Large intestine (tissue), 3 donors: ENCODE data around the gene CCDC187. TPM values are rescaled to one million over a fixed set of nuclear protein-coding genes. Genes with fewer than 3 reads are reported as not detected.

ENCODE experiments used
- DNase-seq, 2 donors: peaks; one replicate each; pipeline versions ENCODE4 v3.0.0 to v3.0.0-alpha.2; 2013
- H3K27ac ChIP-seq: one replicate; pipeline ENCODE4 v1.5.1; 2013; ENCODE audit warnings: low read length
- H3K27me3 ChIP-seq: 2 replicates; pipeline ENCODE4 v1.6.1; 2013; ENCODE audit warnings: low read length; ENCODE audit not compliant: control insufficient read depth, insufficient read depth
- H3K36me3 ChIP-seq: 2 replicates; pipeline ENCODE4 v1.6.1; 2013; ENCODE audit warnings: low read length; ENCODE audit not compliant: control insufficient read depth, insufficient read depth
- H3K4me1 ChIP-seq: one replicate; pipeline ENCODE4 v1.6.1; 2013; ENCODE audit warnings: low read length; ENCODE audit not compliant: control insufficient read depth, insufficient read depth
- H3K4me3 ChIP-seq: one replicate; pipeline ENCODE4 v1.5.1; 2013; ENCODE audit warnings: low read length
- H3K9me3 ChIP-seq: one replicate; pipeline ENCODE4 v1.6.1; 2013; ENCODE audit warnings: mild to moderate bottlenecking, low read depth, low read length, moderate library complexity; ENCODE audit not compliant: control insufficient read depth
- WGBS: methylation state at CpG from one replicate; pipeline ENCODE4 v1.1.5; 2013; ENCODE audit warnings: low lambda C conversion rate; ENCODE audit not compliant: insufficient coverage; 5-methylcytosine and 5-hydroxymethylcytosine counted together
- polyA plus RNA-seq: library from polyadenylated mRNA; unstranded; fragments of 120-200 nt; gene quantifications from one replicate; pipeline ENCODE4 v1.2.1, GENCODE V29; 2013

The CCDC187 gene
- polyA plus RNA-seq, 1 donor: 2.0 TPM

- Histone ChIP-seq H3K36me3 (no peaks in the 10 kb centered on the region), H3K9me3 (no peaks in the 10 kb centered on the region), H3K4me1 (peaks cover 4% of the 10 kb centered on the region), H3K27me3 (peaks cover 9% of the 10 kb centered on the region), H3K4me3 (no peak overlapping the region), H3K27ac (no peak overlapping the region)
- WGBS: no CpG with 5 or more reads among the region's 39 CpGs
- DNase-seq: no peak
Observed at GRCh38 chr9:136281421-136282271, 22.2 kb downstream of the CCDC187 start.

DNA sequence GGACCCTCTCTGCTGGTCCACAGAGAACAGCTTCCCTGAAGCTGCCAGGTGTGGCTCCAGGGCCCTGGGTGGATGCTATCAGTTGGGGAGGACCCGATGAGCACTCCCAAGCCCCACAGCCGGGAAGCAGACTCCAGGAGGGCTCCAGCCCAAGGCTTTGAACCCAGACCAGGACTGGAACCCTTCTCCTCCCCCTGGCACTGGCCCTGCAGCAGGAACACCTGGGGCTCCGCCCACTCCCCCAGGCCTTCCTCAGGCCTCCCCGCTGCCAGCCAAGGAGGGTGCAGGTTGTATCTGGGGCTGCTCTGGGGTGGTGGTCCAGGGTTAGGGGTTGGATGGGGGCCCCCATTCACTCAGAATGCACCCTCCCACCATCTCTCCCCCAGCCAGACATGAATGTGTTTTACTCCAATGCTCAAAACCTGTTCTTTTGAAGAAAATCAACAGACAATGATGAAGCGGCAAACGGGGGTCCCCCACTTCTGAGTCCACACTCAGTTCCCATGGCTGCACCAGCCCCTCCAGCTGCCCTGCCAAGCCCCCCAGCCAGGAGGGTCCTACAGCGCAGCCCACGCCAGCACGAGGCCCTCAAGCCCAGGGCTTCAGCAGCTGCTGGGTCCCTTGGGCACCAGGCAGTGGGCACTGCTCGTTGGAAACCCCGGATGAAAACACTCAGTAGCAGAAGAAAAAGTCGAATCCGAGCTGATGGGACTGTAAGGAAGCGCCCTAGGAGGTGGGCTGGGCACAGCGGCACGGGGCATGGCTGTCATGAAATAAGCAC lies 23.2 kb downstream of the CCDC187 start:
- Histone ChIP-seq H3K4me3 (no peak overlapping the region), H3K9me3 (no peaks in the 10 kb centered on the region), H3K4me1 (peaks cover 4% of the 10 kb centered on the region), H3K27ac (no peak overlapping the region), H3K27me3 (peaks cover 6% of the 10 kb centered on the region), H3K36me3 (no peaks in the 10 kb centered on the region)
- no peak for DNase-seq
- WGBS: no CpG with 5 or more reads among the region's 16 CpGs

- Histone ChIP-seq H3K27me3 (peaks cover 6% of the 10 kb centered on the region), H3K4me3 (no peak overlapping the region)
- no CpG with 5 or more reads among the region's 6 CpGs for WGBS
Observed at GRCh38 chr9:136279471-136279870, 24.4 kb downstream of the CCDC187 start.

DNA sequence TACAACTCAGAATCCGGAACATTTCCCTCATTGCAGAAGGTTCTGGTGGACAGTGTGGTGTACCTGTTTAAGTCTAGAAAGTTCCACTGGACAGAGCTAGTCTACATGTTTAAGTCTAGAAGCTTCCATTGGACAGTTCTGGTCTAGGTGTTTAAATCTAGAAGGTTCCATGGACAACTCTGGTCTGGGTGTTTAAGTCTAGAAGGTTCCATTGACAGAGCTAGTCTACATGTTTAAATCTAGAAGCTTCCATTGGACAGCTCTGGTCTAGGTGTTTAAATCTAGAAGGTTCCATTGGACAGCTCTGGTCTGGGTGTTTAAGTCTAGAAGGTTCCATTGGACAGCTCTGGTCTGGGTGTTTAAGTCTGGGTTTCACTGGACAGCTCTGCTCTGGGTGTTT lies 25.0 kb downstream of the CCDC187 start:
- no peaks in the 10 kb centered on the region for H3K9me3 ChIP-seq
- no peak for DNase-seq
- H3K4me1 ChIP-seq: peaks cover 4% of the 10 kb centered on the region
- no peak overlapping the region for H3K27ac ChIP-seq
- no peaks in the 10 kb centered on the region for H3K36me3 ChIP-seq
- H3K27me3 ChIP-seq: peaks cover 6% of the 10 kb centered on the region
- no CpG with 5 or more reads among the region's 1 CpG for WGBS
- no peak overlapping the region for H3K4me3 ChIP-seq

More at GRCh38 chr9:136279471-136279870, 24.4 kb downstream of the CCDC187 start:
- Histone ChIP-seq H3K9me3 (no peaks in the 10 kb centered on the region), H3K4me1 (peaks cover 4% of the 10 kb centered on the region), H3K36me3 (no peaks in the 10 kb centered on the region), H3K27ac (no peak overlapping the region)
- DNase-seq: no peak

GRCh38 chr9:136278221-136278620 lies 25.7 kb downstream of the CCDC187 start:
- Histone ChIP-seq H3K4me1 (no peaks in the 10 kb centered on the region), H3K4me3 (no peak overlapping the region), H3K9me3 (no peaks in the 10 kb centered on the region), H3K27me3 (peaks cover 4% of the 10 kb centered on the region), H3K27ac (no peak overlapping the region), H3K36me3 (no peaks in the 10 kb centered on the region)
- no CpG with 5 or more reads among the region's 9 CpGs for WGBS
- no peak for DNase-seq

DNA sequence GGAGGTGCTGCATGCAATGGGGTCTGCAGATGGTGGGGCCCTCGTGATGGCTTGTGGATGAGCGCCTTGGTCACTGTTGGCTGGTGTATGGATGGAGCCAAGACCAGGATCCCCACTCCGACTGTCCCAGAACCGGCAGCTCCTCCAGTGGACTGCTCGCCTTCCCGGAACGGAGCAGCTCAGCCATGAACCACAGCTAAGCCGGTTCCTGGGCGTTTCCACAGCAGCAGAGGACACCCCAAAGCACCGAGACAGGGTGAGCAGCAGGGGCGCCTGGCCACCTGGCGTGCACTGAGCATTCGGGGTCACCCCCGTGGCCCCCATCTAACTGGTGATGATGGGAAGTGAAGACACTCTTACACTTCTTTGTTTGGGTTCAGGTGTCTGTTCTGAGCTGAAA lies 26.1 kb downstream of the CCDC187 start:
- no peaks in the 10 kb centered on the region for H3K9me3 ChIP-seq
- H3K27me3 ChIP-seq: peaks cover 4% of the 10 kb centered on the region
- no peak overlapping the region for H3K4me3 ChIP-seq
- no peak for DNase-seq
- H3K27ac ChIP-seq: no peak overlapping the region
- WGBS: no CpG with 5 or more reads among the region's 14 CpGs
- no peaks in the 10 kb centered on the region for H3K36me3 ChIP-seq
- no peaks in the 10 kb centered on the region for H3K4me1 ChIP-seq

DNA sequence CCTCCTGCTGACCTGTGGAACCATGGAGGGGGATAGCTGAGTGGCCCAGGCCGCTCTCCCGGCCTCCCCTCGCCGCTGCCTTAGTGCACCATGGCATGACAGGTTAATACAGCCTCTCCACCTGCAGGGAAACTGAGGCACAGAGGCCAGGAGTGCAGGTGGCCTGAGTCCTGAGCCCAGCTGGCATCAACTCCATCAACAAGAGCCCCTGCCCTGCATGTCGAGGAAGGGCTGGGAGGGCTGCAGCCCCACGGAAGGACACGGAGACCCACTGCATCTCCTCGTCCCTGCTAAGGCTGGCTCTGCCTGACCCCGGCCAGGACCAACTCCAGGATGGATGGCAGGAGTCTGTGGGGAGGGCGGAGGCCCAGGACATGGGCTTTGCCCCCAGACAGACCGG lies 27.2 kb downstream of the CCDC187 start:
- WGBS: no CpG with 5 or more reads among the region's 11 CpGs
- Histone ChIP-seq H3K4me1 (no peaks in the 10 kb centered on the region), H3K27me3 (peaks cover 4% of the 10 kb centered on the region)

DNA sequence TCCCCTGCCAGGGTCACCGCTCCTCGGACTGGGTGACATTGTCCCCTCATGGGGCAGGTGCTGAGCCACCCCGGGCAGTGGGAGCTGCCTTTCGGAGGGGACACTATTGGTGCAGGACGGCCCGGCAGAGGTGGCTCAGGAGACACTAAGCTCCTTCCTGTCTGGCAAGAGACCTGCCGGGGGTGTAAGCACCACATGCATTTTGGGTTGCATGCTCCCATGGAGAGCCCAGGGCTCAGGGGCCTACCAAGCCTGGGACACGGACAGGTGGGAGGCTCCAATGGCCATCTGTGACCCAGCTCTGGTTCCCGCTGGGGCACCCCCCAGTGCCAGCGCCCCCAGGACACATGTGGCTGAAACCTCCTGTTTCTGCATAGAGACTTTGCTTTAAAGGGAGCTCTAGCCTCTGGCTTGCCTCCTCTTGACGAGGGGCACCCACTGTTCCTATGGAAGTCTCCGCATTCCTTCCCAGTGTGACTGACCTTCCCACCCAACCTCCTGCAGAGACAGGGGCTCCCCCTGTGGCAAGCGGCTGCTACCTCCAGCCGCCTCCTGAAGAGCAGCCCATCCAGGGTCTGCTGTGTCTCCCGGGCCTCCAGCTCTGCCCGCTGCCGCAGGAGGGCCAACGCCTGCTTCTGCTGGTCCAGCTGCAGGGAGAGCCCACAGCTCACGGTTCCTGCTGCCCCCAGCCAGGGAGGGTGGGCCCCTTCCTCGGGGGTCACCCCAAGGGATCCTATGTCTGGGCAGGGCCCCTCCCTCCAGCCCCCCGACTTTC lies 28.1 kb downstream of the CCDC187 start:
- DNase-seq: no peak
- no peak overlapping the region for H3K27ac ChIP-seq
- H3K4me3 ChIP-seq: no peak overlapping the region
- no CpG with 5 or more reads among the region's 21 CpGs for WGBS
- H3K4me1 ChIP-seq: no peaks in the 10 kb centered on the region
- peaks cover 4% of the 10 kb centered on the region for H3K27me3 ChIP-seq
- no peaks in the 10 kb centered on the region for H3K36me3 ChIP-seq
- H3K9me3 ChIP-seq: no peaks in the 10 kb centered on the region

More for the DNA sequence above, 27.2 kb downstream of the CCDC187 start:
- no peak for DNase-seq
- Histone ChIP-seq H3K9me3 (no peaks in the 10 kb centered on the region), H3K36me3 (no peaks in the 10 kb centered on the region), H3K27ac (no peak overlapping the region), H3K4me3 (no peak overlapping the region)

DNA sequence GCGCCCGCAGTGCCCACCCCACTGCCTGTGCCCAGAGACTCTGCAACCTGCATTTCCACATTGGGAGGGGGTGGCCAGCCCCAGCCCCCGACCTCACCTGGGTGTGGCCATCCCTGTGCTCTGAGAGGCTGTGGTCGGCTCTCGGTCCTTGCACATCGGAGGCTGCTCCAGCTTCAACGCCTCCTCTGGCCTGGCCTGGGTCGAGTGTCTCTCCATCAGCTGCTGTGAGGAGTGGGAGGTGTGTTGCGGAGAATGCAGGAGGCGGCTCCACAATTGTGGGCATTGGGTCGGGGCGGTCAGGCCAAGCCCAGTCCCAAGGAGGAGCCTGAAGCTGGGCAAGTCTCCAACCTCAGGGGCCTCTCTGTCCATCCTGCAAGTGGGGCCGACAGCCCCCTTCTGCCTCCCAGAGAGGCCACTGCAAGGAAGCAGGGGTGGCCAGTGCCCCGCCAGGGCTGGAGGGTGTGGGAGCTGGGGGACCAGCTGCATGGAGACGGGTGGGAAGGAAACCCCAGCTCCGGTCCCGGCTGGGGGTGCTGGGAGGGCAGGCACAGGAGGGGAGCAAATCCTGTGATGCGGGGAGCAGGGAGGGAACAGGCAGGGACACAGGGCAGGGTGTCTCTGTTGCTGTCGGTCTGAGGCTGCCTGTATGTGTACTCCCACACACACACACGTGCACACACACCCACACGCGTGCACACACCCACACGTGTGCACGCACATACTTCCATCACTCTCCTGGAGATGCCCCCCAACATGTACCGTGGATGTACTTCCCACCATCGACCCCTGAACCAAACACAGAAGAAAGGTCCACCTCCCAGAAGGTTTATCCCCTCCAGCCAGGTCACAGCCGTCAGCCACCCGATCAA lies 28.9 kb downstream of the CCDC187 start:
- H3K9me3 ChIP-seq: no peaks in the 10 kb centered on the region
- no peak overlapping the region for H3K4me3 ChIP-seq
- H3K27me3 ChIP-seq: peaks cover 4% of the 10 kb centered on the region
- no peaks in the 10 kb centered on the region for H3K4me1 ChIP-seq
- WGBS: no CpG with 5 or more reads among the region's 28 CpGs
- no peak overlapping the region for H3K27ac ChIP-seq
- no peaks in the 10 kb centered on the region for H3K36me3 ChIP-seq
- DNase-seq: no peak
